ENCODE results near the gene P2RY2.
"Not testable (repeated sequence)": the region's sequence is repeated elsewhere in the genome, so short reads cannot be mapped to it uniquely, and the experiment has no call there.

Gene P2RY2

GRCh38 chr11:73272680-73273038, 54.6 kb downstream of the P2RY2 start:
- H3K9ac ChIP-seq (ENCODE audit: low read depth in 1 of 2, low read length in 2 of 2) = no peak overlapping the region
- H3K36me3 ChIP-seq (ENCODE audit: control insufficient read depth in 2 of 2, insufficient read depth in 2 of 2, low read length in 2 of 2) = no peaks in the 10 kb centered on the region
- H3K27me3 ChIP-seq (ENCODE audit: control insufficient read depth in 2 of 2, insufficient read depth in 2 of 2, low read length in 2 of 2) = no peaks in the 10 kb centered on the region
- H3K9me3 ChIP-seq (ENCODE audit: control insufficient read depth in 2 of 2, low read length in 2 of 2) = no peaks in the 10 kb centered on the region
- H3K4me3 ChIP-seq (ENCODE audit: low read length in 2 of 2) = no peak overlapping the region
- H3K4me1 ChIP-seq (ENCODE audit: control insufficient read depth in 2 of 2, insufficient read depth in 2 of 2, low read length in 2 of 2) = peaks cover 12 to 14% of the 10 kb centered on the region in 2 donors
- peak overlapping the region in 1 of 2 donors; percentile 43 for H3K27ac ChIP-seq (ENCODE audit: low read depth in 2 of 2, low read length in 2 of 2)

- Histone ChIP-seq H3K36me3 (ENCODE audit: control insufficient read depth in 2 of 2, insufficient read depth in 2 of 2, low read length in 2 of 2) (no peaks in the 10 kb centered on the region), H3K27me3 (ENCODE audit: control insufficient read depth in 2 of 2, insufficient read depth in 2 of 2, low read length in 2 of 2) (no peaks in the 10 kb centered on the region), H3K4me1 (ENCODE audit: control insufficient read depth in 2 of 2, insufficient read depth in 2 of 2, low read length in 2 of 2) (peaks cover 12 to 14% of the 10 kb centered on the region in 2 donors), H3K9me3 (ENCODE audit: control insufficient read depth in 2 of 2, low read length in 2 of 2) (no peaks in the 10 kb centered on the region), H3K9ac (ENCODE audit: low read depth in 1 of 2, low read length in 2 of 2) (no peak overlapping the region), H3K4me3 (ENCODE audit: low read length in 2 of 2) (peak overlapping the region in 1 of 2 donors; percentile 42), H3K27ac (ENCODE audit: low read depth in 2 of 2, low read length in 2 of 2) (peak overlapping the region in 1 of 2 donors; percentile 16)
Measured at GRCh38 chr11:73273222-73273895, 55.3 kb downstream of the P2RY2 start.

- not testable (repeated sequence) for H3K27me3 ChIP-seq (ENCODE audit: control insufficient read depth in 2 of 2, insufficient read depth in 2 of 2, low read length in 2 of 2); H3K9me3 ChIP-seq (ENCODE audit: control insufficient read depth in 2 of 2, low read length in 2 of 2); H3K9ac ChIP-seq (ENCODE audit: low read depth in 1 of 2, low read length in 2 of 2); H3K36me3 ChIP-seq (ENCODE audit: control insufficient read depth in 2 of 2, insufficient read depth in 2 of 2, low read length in 2 of 2); H3K27ac ChIP-seq (ENCODE audit: low read depth in 2 of 2, low read length in 2 of 2); H3K4me3 ChIP-seq (ENCODE audit: low read length in 2 of 2)
- H3K4me1 ChIP-seq (ENCODE audit: control insufficient read depth in 2 of 2, insufficient read depth in 2 of 2, low read length in 2 of 2) = peaks cover 12 to 14% of the 10 kb centered on the region in 2 donors
Measured at GRCh38 chr11:73274191-73274590, 56.1 kb downstream of the P2RY2 start.

- no peaks in the 10 kb centered on the region for H3K27me3 ChIP-seq (ENCODE audit: control insufficient read depth in 2 of 2, insufficient read depth in 2 of 2, low read length in 2 of 2)
- no peaks in the 10 kb centered on the region for H3K9me3 ChIP-seq (ENCODE audit: control insufficient read depth in 2 of 2, low read length in 2 of 2)
- H3K4me1 ChIP-seq (ENCODE audit: control insufficient read depth in 2 of 2, insufficient read depth in 2 of 2, low read length in 2 of 2) = peaks cover 9% of the 10 kb centered on the region in 2 donors
- no peak overlapping the region for H3K27ac ChIP-seq (ENCODE audit: low read depth in 2 of 2, low read length in 2 of 2)
- H3K36me3 ChIP-seq (ENCODE audit: control insufficient read depth in 2 of 2, insufficient read depth in 2 of 2, low read length in 2 of 2) = no peaks in the 10 kb centered on the region
- H3K4me3 ChIP-seq (ENCODE audit: low read length in 2 of 2) = peak overlapping the region in 1 of 2 donors; percentile 13
- no peak overlapping the region for H3K9ac ChIP-seq (ENCODE audit: low read depth in 1 of 2, low read length in 2 of 2)
Measured at GRCh38 chr11:73274722-73275380, 56.8 kb downstream of the P2RY2 start.

- Histone ChIP-seq H3K4me3 (ENCODE audit: low read length in 2 of 2) (peak overlapping the region in 1 of 2 donors; percentile 13), H3K9me3 (ENCODE audit: control insufficient read depth in 2 of 2, low read length in 2 of 2) (no peaks in the 10 kb centered on the region), H3K36me3 (ENCODE audit: control insufficient read depth in 2 of 2, insufficient read depth in 2 of 2, low read length in 2 of 2) (no peaks in the 10 kb centered on the region), H3K27ac (ENCODE audit: low read depth in 2 of 2, low read length in 2 of 2) (no peak overlapping the region), H3K27me3 (ENCODE audit: control insufficient read depth in 2 of 2, insufficient read depth in 2 of 2, low read length in 2 of 2) (no peaks in the 10 kb centered on the region), H3K9ac (ENCODE audit: low read depth in 1 of 2, low read length in 2 of 2) (no peak overlapping the region), H3K4me1 (ENCODE audit: control insufficient read depth in 2 of 2, insufficient read depth in 2 of 2, low read length in 2 of 2) (peaks cover 6 to 7% of the 10 kb centered on the region in 2 donors)
Measured at GRCh38 chr11:73275381-73275750, 57.3 kb downstream of the P2RY2 start.

GRCh38 chr11:73277467-73277866, 59.4 kb downstream of the P2RY2 start:
- no peaks in the 10 kb centered on the region for H3K27me3 ChIP-seq (ENCODE audit: control insufficient read depth in 2 of 2, insufficient read depth in 2 of 2, low read length in 2 of 2)
- no peak overlapping the region for H3K27ac ChIP-seq (ENCODE audit: low read depth in 2 of 2, low read length in 2 of 2)
- H3K4me3 ChIP-seq (ENCODE audit: low read length in 2 of 2) = no peak overlapping the region
- H3K9me3 ChIP-seq (ENCODE audit: control insufficient read depth in 2 of 2, low read length in 2 of 2) = no peaks in the 10 kb centered on the region
- H3K36me3 ChIP-seq (ENCODE audit: control insufficient read depth in 2 of 2, insufficient read depth in 2 of 2, low read length in 2 of 2) = no peaks in the 10 kb centered on the region
- H3K4me1 ChIP-seq (ENCODE audit: control insufficient read depth in 2 of 2, insufficient read depth in 2 of 2, low read length in 2 of 2) = peaks cover 0 to 5% of the 10 kb centered on the region in 2 donors
- H3K9ac ChIP-seq (ENCODE audit: low read depth in 1 of 2, low read length in 2 of 2) = no peak overlapping the region

- peaks cover 0 to 5% of the 10 kb centered on the region in 2 donors for H3K4me1 ChIP-seq (ENCODE audit: control insufficient read depth in 2 of 2, insufficient read depth in 2 of 2, low read length in 2 of 2)
- peak overlapping the region in 1 of 2 donors; percentile 22 for H3K27ac ChIP-seq (ENCODE audit: low read depth in 2 of 2, low read length in 2 of 2)
Measured at GRCh38 chr11:73280626-73281025, 62.5 kb downstream of the P2RY2 start.

GRCh38 chr11:73281201-73281741, 63.2 kb downstream of the P2RY2 start:
- Histone ChIP-seq H3K36me3 (ENCODE audit: control insufficient read depth in 2 of 2, insufficient read depth in 2 of 2, low read length in 2 of 2) (no peaks in the 10 kb centered on the region), H3K9ac (ENCODE audit: low read depth in 1 of 2, low read length in 2 of 2) (no peak overlapping the region), H3K27me3 (ENCODE audit: control insufficient read depth in 2 of 2, insufficient read depth in 2 of 2, low read length in 2 of 2) (no peaks in the 10 kb centered on the region), H3K4me1 (ENCODE audit: control insufficient read depth in 2 of 2, insufficient read depth in 2 of 2, low read length in 2 of 2) (peaks cover 0 to 5% of the 10 kb centered on the region in 2 donors), H3K27ac (ENCODE audit: low read depth in 2 of 2, low read length in 2 of 2) (peak overlapping the region; percentile 22 to 45), H3K9me3 (ENCODE audit: control insufficient read depth in 2 of 2, low read length in 2 of 2) (no peaks in the 10 kb centered on the region), H3K4me3 (ENCODE audit: low read length in 2 of 2) (no peak overlapping the region)

More at GRCh38 chr11:73280626-73281025, 62.5 kb downstream of the P2RY2 start:
- H3K27me3 ChIP-seq (ENCODE audit: control insufficient read depth in 2 of 2, insufficient read depth in 2 of 2, low read length in 2 of 2) = no peaks in the 10 kb centered on the region
- no peak overlapping the region for H3K4me3 ChIP-seq (ENCODE audit: low read length in 2 of 2)
- H3K9me3 ChIP-seq (ENCODE audit: control insufficient read depth in 2 of 2, low read length in 2 of 2) = no peaks in the 10 kb centered on the region
- H3K36me3 ChIP-seq (ENCODE audit: control insufficient read depth in 2 of 2, insufficient read depth in 2 of 2, low read length in 2 of 2) = no peaks in the 10 kb centered on the region
- no peak overlapping the region for H3K9ac ChIP-seq (ENCODE audit: low read depth in 1 of 2, low read length in 2 of 2)

- no peak overlapping the region for H3K27ac ChIP-seq (ENCODE audit: low read depth in 2 of 2, low read length in 2 of 2)
- no peak overlapping the region for H3K9ac ChIP-seq (ENCODE audit: low read depth in 1 of 2, low read length in 2 of 2)
- no peaks in the 10 kb centered on the region for H3K9me3 ChIP-seq (ENCODE audit: control insufficient read depth in 2 of 2, low read length in 2 of 2)
- peaks cover 0 to 5% of the 10 kb centered on the region in 2 donors for H3K4me1 ChIP-seq (ENCODE audit: control insufficient read depth in 2 of 2, insufficient read depth in 2 of 2, low read length in 2 of 2)
- H3K36me3 ChIP-seq (ENCODE audit: control insufficient read depth in 2 of 2, insufficient read depth in 2 of 2, low read length in 2 of 2) = no peaks in the 10 kb centered on the region
- no peak overlapping the region for H3K4me3 ChIP-seq (ENCODE audit: low read length in 2 of 2)
- H3K27me3 ChIP-seq (ENCODE audit: control insufficient read depth in 2 of 2, insufficient read depth in 2 of 2, low read length in 2 of 2) = no peaks in the 10 kb centered on the region
Measured at GRCh38 chr11:73281796-73282660, 63.9 kb downstream of the P2RY2 start.

Measured in mucosa of rectum (tissue), 2 donors.